ENCODE measurements around the gene C14orf119.

GRCh38 chr14:23099212-23099861 lies 4.0 kb downstream of the C14orf119 start:
- TF ChIP-seq POLR2A (IDR thresholded peaks at IDR 0.05; ENCODE audit: low read depth, low read length) (no peak), POLR2AphosphoS5 (IDR thresholded peaks at IDR 0.05; ENCODE audit: low read depth, low read length) (no peak)
